ENCODE data around the gene DLG2. TPM values are rescaled to one million over a fixed set of nuclear protein-coding genes. Genes with fewer than 3 reads are reported as not detected.
"Not testable (repeated sequence)": the region's sequence is repeated elsewhere in the genome, so short reads cannot be mapped to it uniquely, and the experiment has no call there.

Gene DLG2
- total RNA-seq, 1 donor from 2014 or later, result 13.7 TPM

- DNase-seq, result no peak
Observed at GRCh38 chr11:83438438-83438837, 2188.7 kb downstream of the DLG2 start.

GRCh38 chr11:83437939-83438338 lies 2189.2 kb downstream of the DLG2 start:
- DNase-seq, result no peak

- DNase-seq, result no peak
Observed at GRCh38 chr11:83436855-83437254, 2190.3 kb downstream of the DLG2 start.

GRCh38 chr11:83434812-83435211 lies 2192.3 kb downstream of the DLG2 start:
- DNase-seq, result not testable (repeated sequence)

DNA sequence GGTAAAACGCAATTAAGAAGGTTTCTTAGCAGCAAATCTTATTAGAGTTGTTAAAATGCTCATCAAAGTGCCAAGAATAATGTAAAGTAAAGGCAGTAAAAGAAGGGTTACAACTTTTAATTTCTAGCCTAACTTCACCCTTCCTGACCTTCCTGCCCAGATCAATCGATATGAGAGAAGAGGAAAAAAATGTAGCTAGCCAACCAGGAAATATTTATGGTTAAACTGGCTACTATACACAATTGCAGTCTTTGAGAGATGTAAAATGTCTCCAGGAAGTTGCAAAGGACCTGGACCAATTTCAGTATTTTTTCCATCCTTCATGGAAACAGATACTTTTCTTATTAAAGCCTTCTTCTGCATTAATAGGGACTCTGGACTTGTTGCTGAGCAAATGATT lies 2199.2 kb downstream of the DLG2 start:
- no peak for DNase-seq

DNA sequence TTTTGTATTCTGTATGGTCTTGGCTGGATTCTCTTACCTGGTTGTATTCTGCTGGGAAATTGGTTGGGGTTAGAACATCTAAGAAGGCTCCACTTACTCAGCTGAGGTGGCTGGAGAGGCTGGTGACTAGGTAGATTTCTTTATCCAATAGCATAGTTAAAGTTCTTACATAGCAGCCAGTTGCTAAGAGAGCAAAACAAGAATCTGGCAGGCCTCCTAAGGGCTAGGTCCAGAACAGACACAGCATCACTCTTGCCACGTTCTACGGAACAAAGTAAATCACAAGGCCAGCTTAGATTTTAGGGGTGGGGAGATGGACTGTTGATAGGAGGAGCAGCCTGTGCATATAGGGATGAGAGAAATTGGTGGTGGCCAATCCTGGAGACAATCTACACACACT lies 2199.6 kb downstream of the DLG2 start:
- DNase-seq, result no peak

GRCh38 chr11:83425137-83425466 lies 2202.0 kb downstream of the DLG2 start:
- no peak for DNase-seq

- no peak for DNase-seq
Observed at GRCh38 chr11:83424376-83425136, 2202.6 kb downstream of the DLG2 start.

DNA sequence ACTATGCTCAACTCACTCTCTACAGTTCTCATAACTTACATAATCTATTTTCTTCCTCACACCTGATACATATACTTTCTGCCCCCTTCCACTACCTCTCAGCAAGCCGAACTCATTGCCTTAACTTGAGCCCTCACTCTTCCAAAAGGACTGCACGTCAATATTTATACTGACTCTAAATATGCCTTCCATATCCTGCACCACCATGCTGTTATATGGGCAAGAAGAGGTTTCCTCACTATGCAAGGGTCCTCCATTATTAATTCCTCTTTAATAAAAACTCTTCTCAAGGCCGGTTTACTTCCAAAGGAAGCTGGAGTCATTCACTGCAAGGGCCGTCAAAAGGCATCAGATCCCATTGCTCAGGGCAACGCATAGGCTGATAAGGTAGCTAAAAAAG lies 2204.5 kb downstream of the DLG2 start:
- not testable (repeated sequence) for DNase-seq

DNA sequence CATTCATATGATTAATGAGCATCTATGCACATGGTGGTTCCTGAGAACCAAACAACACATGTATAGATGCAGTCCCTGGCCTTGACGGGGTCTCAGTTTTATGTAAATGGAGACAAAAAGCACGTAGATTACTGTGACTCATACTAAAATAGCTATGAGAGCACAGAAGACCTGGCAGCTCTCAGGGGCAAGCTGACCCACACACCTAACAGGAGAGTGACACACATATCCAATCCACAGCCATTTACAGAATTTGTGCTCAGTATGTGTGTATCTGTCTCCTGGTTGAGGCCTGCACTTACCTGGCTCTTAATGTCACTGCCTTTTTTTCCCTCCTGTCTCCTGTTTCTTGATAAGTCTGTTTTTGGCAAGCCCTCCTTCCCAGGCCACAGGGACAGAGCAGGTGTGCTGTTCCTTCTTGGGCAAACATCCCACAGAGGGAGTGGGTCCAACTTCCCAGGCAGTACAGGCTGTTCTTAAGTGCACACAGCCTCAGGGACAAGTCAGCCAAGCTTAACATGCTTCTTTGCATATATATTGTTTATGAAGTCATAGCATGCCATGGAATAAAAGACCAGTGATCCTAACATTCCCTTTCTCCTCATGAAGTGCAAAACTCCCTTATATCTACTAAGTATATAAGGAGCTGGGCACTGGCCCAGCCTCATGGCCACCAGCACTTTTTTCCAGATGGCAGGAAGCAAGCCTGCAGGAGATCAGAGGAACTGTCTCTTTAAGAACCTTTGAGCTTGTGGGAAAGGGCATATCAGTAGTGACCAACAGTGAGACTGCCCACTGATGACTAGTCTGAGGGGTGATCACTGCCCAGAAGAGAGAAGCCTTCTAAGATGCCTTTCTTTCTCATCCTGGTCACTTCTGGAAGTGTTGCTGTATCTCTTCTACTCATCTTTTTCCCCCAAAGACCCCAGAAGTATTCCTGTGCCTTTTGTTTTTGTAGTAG lies 2216.3 kb downstream of the DLG2 start:
- DNase-seq, result no peak

- DNase-seq, result no peak
Observed at GRCh38 chr11:83409891-83410290, 2217.3 kb downstream of the DLG2 start.

- no peak for DNase-seq
Observed at GRCh38 chr11:83409476-83409875, 2217.7 kb downstream of the DLG2 start.

DNA sequence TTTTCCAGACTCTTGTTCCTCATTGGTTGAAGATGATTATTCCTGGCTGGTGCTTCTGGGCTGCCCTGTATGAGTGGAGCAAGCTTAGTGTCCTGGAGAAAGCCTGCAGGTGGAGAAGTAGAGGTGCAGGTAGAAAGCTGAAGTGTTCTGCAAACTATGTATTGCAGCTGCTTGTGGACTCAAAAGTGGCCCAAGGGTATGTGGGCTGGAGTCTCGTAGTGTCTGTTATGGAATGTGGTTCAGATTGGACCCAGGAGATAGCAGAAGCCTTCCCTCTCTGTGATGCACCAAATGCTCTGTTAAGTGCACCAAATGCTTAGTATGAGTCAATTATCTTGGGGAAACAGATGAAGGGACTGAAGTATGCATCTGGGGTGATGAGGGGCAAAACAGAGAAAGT lies 2218.2 kb downstream of the DLG2 start:
- no peak for DNase-seq

Small RNA genes lying within 50 kb of the gene (small RNA-seq; reads per million reads assigned to genes)
- gene RF02112 (ENCODE audit: low replicate concordance), result not detected
- not detected for gene RF02113 (ENCODE audit: low replicate concordance)
- gene RNU6-1292P (ENCODE audit: low replicate concordance), result not detected

Other genes starting within 250 kb of the DLG2 start
- 37.1 TPM for gene TMEM126B, start 1.2 kb upstream of the DLG2 start, total RNA-seq
- 20.2 TPM for gene TMEM126A, start 20.6 kb upstream of the DLG2 start, total RNA-seq
- 64.6 TPM for gene CREBZF, start 37.8 kb upstream of the DLG2 start, total RNA-seq
- 1.8 TPM for gene CCDC89, start 58.9 kb upstream of the DLG2 start, total RNA-seq
- 40.4 TPM for gene SYTL2, start 183.8 kb upstream of the DLG2 start, total RNA-seq
- gene CCDC83, start 228.0 kb upstream of the DLG2 start, total RNA-seq, result not detected